ENCODE results near the gene NMUR2.

NMUR2 gene, protein sequence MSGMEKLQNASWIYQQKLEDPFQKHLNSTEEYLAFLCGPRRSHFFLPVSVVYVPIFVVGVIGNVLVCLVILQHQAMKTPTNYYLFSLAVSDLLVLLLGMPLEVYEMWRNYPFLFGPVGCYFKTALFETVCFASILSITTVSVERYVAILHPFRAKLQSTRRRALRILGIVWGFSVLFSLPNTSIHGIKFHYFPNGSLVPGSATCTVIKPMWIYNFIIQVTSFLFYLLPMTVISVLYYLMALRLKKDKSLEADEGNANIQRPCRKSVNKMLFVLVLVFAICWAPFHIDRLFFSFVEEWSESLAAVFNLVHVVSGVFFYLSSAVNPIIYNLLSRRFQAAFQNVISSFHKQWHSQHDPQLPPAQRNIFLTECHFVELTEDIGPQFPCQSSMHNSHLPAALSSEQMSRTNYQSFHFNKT

GRCh38 chr5:152405145-152405544, at the start of gene NMUR2:
Gene NMUR2 (minus strand): TSS chr5:152405279. CDS start chr5:152405113, 166 bp downstream.
- no peak for DNase-seq

DNA sequence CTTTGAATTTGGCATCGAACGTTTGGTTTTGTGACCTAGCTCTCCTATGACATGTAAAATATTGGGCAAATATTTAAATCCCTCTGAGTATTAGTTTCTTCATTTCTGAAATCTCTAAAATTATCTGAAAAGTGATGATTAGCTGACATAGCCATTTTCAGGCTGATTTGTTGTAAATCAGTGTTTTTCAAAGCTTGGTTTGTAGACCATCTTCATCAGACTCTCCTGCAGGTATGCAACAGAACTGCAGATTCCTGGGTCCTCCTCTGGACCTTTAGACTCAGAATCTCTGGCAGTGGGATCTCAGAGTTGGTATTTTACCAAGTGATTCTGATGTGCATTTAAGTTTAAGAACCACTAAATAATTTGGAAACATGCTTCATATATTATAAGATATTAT, 38.9 kb upstream of the NMUR2 start:
- no peak for DNase-seq

DNA sequence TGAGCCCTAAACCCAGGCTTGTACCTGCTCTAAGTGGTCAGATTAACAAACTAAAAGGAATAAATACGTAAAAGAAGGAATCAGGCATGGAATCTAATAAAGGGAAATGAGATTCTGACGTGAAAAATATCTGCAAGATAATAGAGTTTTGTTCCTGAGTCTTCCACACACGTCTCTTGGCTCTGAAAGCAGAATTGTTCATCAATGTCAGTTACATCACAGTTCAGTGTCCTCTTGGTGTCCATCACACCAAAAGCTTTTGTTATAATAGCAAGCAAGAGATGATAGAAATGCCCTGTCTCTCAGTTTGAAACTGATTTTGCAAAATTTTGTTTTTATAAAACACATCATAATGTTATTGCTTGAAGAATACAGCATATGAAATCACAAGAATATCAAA, 34.7 kb upstream of the NMUR2 start:
- no peak for DNase-seq

GRCh38 chr5:152437866-152438265, 32.8 kb upstream of the NMUR2 start:
- no peak for DNase-seq

GRCh38 chr5:152427721-152428120, 22.6 kb upstream of the NMUR2 start:
- DNase-seq = no peak

GRCh38 chr5:152425083-152425482, 20.0 kb upstream of the NMUR2 start:
- DNase-seq = no peak

DNA sequence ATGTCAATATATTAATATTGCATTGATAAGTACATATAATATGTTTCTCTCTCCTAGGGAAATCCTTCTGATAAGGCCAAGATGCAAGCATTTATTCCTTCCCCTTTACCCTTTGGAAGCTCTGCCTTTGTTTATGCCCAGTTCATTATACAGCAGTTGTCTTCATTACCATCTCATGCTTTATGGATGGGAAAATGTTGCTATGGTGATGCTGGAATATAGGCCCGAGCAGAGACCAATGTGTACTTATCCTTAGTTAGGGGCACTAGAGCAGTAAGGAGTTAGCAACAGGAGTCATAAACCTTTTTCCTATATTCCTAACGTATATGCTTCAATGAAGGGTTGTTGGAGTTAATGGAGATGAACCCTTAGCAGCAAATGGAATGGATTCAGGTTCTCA, 19.4 kb upstream of the NMUR2 start:
- DNase-seq = no peak

DNA sequence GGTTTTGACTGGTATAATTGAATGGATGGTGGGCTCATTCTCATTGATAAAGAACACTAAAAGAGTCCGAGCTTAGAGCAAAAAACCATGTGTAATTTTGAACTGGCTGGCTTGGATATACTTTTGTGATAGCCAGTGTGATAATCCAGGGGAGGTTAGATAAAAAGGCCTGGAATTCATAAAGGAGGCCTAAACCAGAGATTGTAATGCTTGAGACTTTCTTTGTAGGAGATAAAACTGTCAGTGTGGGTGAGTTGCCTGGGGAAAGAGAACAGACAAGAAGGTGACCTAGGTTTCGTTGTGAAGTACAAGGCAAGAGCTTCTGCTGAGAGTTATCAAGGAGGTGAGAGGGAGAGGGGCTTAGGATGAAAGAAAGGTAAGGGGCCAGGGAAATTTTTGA, 17.0 kb upstream of the NMUR2 start:
- DNase-seq = no peak

DNA sequence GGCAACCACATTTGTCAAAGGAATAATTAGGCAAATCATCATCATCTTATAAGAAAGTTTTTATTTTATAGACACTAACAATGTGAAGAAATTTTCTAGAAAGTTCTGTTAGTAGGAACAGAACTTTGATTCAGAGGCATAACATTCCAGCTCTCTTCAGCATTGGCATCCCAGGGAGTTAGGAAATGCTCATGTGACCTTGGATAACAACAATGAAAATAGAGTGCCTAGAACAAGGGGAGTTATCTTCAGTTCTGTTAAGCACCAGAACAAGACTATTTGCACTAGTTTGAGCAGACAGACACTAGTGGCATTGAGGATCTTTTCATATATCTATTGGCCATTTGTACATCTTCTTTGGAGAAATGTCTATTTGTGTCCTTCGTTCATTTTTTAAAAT, 7.0 kb upstream of the NMUR2 start:
- DNase-seq = no peak

- no peak for DNase-seq
Observed at GRCh38 chr5:152406082-152406481, 1.0 kb upstream of the NMUR2 start.

DNA sequence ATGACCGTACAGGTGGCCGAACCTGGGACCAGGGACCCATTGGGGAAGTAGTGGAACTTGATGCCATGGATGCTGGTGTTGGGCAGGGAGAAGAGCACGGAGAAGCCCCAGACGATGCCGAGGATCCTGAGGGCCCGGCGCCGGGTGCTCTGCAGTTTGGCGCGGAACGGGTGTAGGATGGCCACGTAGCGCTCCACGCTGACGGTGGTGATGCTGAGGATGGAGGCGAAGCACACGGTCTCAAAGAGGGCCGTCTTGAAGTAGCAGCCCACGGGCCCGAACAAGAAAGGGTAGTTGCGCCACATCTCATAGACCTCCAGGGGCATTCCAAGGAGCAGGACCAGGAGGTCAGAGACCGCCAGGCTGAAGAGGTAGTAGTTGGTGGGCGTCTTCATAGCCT, 585 bp downstream of the NMUR2 start:
- no peak for DNase-seq

- no peak for DNase-seq
Observed at GRCh38 chr5:152403046-152403445, 2.0 kb downstream of the NMUR2 start.

- no peak for DNase-seq
Observed at GRCh38 chr5:152400846-152401245, 4.2 kb downstream of the NMUR2 start.

GRCh38 chr5:152397581-152397980, 7.5 kb downstream of the NMUR2 start:
- DNase-seq = no peak

DNA sequence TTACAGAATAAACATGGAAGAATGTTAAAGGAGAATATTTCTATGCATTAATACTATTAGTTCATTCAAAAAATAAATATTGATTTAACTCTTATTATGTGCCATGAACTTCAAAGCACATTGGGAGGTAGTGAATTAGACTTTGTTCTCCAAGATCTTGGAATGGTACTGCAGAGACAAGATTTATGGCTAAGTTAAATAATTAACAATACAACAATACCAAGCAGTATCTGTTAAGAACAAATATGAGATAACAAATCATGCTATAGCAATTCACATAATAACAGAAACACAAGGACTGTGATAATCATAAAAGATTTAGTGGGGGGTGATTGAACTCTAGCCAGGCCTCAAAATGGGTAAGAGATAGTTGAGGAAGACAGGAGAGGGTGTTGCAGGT, 11.6 kb downstream of the NMUR2 start:
- DNase-seq = no peak

- DNase-seq = no peak
Observed at GRCh38 chr5:152389208-152389849, 15.8 kb downstream of the NMUR2 start.

GRCh38 chr5:152388610-152389009, 16.5 kb downstream of the NMUR2 start:
- no peak for DNase-seq

DNA sequence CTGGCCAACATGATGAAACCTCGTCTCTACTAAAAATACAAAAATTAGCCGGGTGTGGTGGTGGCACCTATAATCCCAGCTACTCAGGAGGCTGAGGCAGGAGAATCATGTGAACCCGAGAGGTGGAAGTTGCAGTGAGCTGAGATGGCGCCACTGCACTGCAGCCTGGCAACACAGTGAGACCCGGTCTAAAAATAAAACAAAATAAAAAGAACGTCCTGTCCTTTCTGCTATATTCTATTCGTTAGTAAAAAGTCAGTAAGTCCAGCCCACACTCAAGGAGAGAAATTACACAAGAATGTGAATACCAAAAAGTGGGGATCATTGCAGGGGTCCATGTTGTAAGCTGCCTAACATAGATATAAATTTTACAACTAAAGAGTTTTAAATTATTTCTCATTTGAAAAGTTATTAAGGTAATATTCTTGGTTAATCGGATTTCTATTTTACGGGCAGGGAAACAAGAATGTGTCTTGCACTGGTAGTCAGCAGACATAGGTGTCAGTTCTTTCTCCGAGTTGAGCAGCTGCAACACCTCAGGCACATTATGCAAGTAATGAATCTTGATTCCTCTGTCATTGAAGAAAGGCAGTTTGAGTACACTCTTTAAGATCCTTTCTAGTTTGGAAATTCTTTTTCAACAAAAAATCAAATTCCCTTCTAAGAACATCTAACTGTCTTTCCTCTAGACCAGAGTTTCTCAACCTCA, 24.5 kb downstream of the NMUR2 start:
- DNase-seq = no peak

DNA sequence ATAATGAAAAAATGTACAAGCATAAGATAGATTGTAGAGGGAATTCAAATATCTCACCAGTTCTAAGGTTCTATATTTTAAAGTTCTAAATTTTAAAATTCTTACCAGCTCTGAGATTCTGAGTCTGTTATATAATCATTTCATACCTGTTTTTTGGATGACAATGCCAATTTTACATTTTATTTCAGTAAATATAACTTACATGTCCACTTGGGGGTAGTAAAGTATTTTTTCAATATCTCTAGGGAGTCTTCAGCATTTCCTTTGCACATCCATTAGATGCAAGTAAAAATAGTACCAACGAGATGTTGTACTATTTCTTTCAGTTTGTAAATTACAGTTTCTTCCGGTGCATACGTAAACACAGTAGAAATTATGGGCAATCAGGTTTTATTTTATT, 25.7 kb downstream of the NMUR2 start:
- DNase-seq = no peak

DNA sequence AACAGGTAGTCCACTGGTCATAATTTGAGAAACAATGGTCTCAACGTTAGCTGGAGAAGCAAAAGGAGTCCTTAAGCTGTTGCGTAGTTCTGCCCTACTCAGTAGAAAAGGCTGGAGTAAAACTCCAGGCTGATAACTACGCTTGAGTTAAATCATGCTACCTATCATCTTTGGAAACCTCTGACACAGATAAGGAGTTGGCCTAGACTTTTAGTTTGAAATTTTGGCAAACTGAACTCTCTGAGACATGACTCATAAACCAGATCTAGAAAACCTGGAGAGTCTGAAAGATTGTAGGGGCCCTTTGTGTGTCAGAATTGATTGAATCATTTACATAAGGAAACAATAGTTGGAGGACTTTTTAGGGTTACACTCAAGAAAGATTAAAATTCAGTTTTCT, 26.3 kb downstream of the NMUR2 start:
- no peak for DNase-seq

- DNase-seq = no peak
Observed at GRCh38 chr5:152376886-152377285, 28.2 kb downstream of the NMUR2 start.

DNA sequence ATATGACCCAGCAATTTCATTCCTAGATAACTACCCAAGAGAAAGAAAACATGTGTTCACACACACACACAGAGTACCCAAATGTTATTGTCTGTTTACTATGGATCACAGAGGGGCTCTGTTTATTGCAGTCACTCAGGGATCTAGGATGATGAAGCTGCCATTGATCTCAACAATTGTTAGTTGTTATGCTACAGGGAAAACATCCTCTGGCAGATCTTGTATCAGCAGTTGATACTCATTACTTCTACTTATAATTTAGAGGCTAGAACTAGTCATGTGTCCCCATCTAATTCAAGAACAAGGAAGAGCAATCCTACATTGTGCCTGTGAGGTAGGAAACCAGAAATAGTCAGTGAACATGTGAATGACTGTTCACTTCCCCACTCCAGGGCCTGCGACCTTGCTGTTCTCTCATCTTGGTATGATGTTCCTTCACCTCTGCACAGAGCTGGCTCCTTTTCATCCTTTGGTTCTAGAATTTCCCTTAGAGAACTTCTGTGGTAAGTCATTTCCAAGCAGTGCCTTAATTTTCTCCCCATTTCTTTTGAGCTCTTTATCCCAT, 30.3 kb downstream of the NMUR2 start:
- no peak for DNase-seq

DNA sequence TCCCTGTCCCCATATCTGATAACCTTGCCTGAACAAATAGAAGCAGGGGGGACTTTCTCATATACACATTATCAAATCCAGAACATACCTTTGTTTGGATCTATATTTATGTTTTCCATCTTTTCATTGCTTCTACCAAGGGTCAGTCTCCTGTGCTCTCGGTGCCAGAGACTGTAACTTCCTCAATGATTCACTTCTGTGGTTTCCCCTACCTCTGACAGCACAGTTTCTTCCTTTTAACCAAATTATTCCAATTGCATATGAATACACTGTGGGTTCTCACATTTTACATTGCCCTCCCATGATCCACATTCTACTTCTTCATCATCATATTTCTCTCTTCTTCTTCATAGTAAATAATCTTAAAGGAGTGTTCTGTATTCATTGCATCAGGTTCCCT, 32.2 kb downstream of the NMUR2 start:
- no peak for DNase-seq

DNA sequence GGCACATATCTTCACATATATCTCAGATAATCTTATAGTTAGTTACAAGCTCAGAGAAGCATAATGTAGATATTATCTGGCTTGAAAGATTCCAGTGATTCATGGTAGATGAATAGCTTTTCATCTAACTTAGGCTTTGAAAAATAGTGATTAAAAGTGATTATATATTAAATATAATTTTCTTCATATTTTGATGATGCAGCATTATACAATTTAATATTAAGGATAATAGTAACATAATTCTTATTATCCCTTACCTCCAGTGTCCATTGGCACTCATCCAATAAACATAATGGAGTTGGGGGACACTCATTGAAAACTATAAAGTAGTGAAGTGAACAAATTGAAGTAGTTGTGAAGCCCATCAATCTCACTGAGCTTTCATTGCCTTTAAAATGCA, 35.8 kb downstream of the NMUR2 start:
- DNase-seq = no peak
